NAMALWA (cell line): ENCODE measurements around the gene KPNA3.
"Not testable (repeated sequence)": the region's sequence is repeated elsewhere in the genome, so short reads cannot be mapped to it uniquely, and the experiment has no call there.

Experiments
- DNase-seq: peaks from one replicate; pipeline ENCODE4 v3.0.0-alpha.2; 2015; ENCODE audit warnings: low spot score

KPNA3 gene

GRCh38 chr13:49792550-49793324 is at the start of gene KPNA3:
Gene KPNA3 (minus strand): TSS chr13:49792682. CDS start chr13:49792506, 176 bp downstream.
- peak; percentile 97 for DNase-seq

GRCh38 chr13:49841964-49842363 is 49.5 kb upstream of the KPNA3 start:
- DNase-seq = no peak

GRCh38 chr13:49840675-49841074 is 48.2 kb upstream of the KPNA3 start:
- no peak for DNase-seq

- no peak for DNase-seq
Observed at GRCh38 chr13:49840266-49840665, 47.8 kb upstream of the KPNA3 start.

- no peak for DNase-seq
Observed at GRCh38 chr13:49838989-49839388, 46.5 kb upstream of the KPNA3 start.

- DNase-seq = no peak
Observed at GRCh38 chr13:49836516-49836915, 44.0 kb upstream of the KPNA3 start.

- DNase-seq = no peak
Observed at GRCh38 chr13:49833402-49833801, 40.9 kb upstream of the KPNA3 start.

GRCh38 chr13:49831455-49831854 is 39.0 kb upstream of the KPNA3 start:
- DNase-seq = no peak

- no peak for DNase-seq
Observed at GRCh38 chr13:49830721-49831120, 38.2 kb upstream of the KPNA3 start.

GRCh38 chr13:49829715-49830114 is 37.2 kb upstream of the KPNA3 start:
- no peak for DNase-seq

GRCh38 chr13:49828453-49828852 is 36.0 kb upstream of the KPNA3 start:
- DNase-seq = peak; percentile 25

GRCh38 chr13:49827891-49828290 is 35.4 kb upstream of the KPNA3 start:
- DNase-seq = no peak

GRCh38 chr13:49827336-49827735 is 34.9 kb upstream of the KPNA3 start:
- no peak for DNase-seq

GRCh38 chr13:49821216-49822009 is 28.9 kb upstream of the KPNA3 start:
- DNase-seq = peak; percentile 55

GRCh38 chr13:49820591-49821215 is 28.2 kb upstream of the KPNA3 start:
- DNase-seq = no peak

GRCh38 chr13:49816047-49816446 is 23.6 kb upstream of the KPNA3 start:
- DNase-seq = not testable (repeated sequence)

GRCh38 chr13:49814551-49815270 is 22.2 kb upstream of the KPNA3 start:
- DNase-seq = no peak

GRCh38 chr13:49812812-49813211 is 20.3 kb upstream of the KPNA3 start:
- DNase-seq = no peak

- no peak for DNase-seq
Observed at GRCh38 chr13:49811527-49811908, 19.0 kb upstream of the KPNA3 start.

- DNase-seq = no peak
Observed at GRCh38 chr13:49810567-49811526, 18.4 kb upstream of the KPNA3 start.

GRCh38 chr13:49807681-49808080 is 15.2 kb upstream of the KPNA3 start:
- DNase-seq = no peak
